Tibial artery (tissue), 4 donors: ENCODE results near the gene DYSF.

Source experiments
- DNase-seq, 2 donors: peaks; one replicate each; pipeline ENCODE4 v3.0.0-alpha.2; 2019
- H3K27ac ChIP-seq, 2 donors: fragments of 200-600 bp; sonication (generic) in 1 of 2; 1 replicate in 1 of 2; 2 replicates in 1 of 2; pipeline ENCODE4 v1.5.1; 2018 to 2019; ENCODE audit warnings: mild to moderate bottlenecking in 1 of 2
- H3K27me3 ChIP-seq, 2 donors: fragments of 200-600 bp; sonication (generic) in 1 of 2; one replicate each; pipeline versions ENCODE4 v1.5.1 to v1.6.0; 2016 to 2019
- H3K36me3 ChIP-seq, 3 donors: fragments of 200-600 bp; sonication (generic) in 2 of 3; one replicate each; pipeline ENCODE4 v1.5.1; 2016 to 2019; ENCODE audit warnings: mild to moderate bottlenecking in 2 of 3
- H3K4me1 ChIP-seq, 4 donors: fragments of 200-600 bp; sonication (generic) in 2 of 4; 1 replicate in 3 of 4; 2 replicates in 1 of 4; pipeline ENCODE4 v1.5.1; 2016 to 2019
- H3K4me3 ChIP-seq, 2 donors: fragments of 200-600 bp; sonication (generic) in 1 of 2; 1 replicate in 1 of 2; 2 replicates in 1 of 2; pipeline ENCODE4 v1.5.1; 2018 to 2019; ENCODE audit warnings: mild to moderate bottlenecking in 2 of 2
- H3K9me3 ChIP-seq, 3 donors: fragments of 200-600 bp; sonication (generic) in 1 of 3; one replicate each; pipeline ENCODE4 v1.5.1; 2016 to 2019
- intact Hi-C: fragments of 100-400 bp; cut with DNase I; formaldehyde crosslinking; loops from one replicate; pipeline ENCODE4 v1.15.0; 2023; ENCODE audit warnings: low total_unique reads
- TF ChIP-seq, protein P1 (sequence below), 2 experiments: fragments of 200-600 bp in 1 of 2; fragments of 450-650 bp in 1 of 2; IDR thresholded peaks; one replicate each; pipeline ENCODE4 v1.5.1; 2017 to 2019; ENCODE audit warnings: antibody characterized with exemption in 2 of 2, mild to moderate bottlenecking in 1 of 2, moderate library complexity in 1 of 2

DYSF gene

DNA sequence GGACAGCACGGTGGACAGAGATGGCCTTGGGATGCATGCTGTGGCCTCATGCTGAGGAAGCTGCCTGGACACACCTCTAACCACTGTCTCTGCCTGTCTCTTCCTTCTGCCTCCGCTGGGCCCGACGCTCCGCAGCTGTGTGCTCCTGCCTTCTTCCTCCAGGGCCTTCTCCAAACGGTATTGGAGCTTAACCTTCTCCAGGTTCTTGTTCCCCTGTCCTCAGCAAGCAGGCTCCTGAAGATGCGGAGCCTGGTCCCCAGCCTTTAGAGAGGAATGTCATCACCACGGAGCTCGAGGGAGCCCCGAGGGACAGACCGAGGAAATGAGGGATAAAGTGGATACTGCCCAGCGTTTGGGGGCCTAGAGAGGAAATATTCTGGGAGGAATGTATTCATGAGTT lies 155.1 kb downstream of the DYSF start:
- Histone ChIP-seq H3K27ac (no peak overlapping the region), H3K4me3 (no peak overlapping the region), H3K27me3 (no peaks in the 10 kb centered on the region), H3K9me3 (no peaks in the 10 kb centered on the region), H3K4me1 (peaks cover 0 to 6% (median 0%) of the 10 kb centered on the region in 4 donors), H3K36me3 (no peaks in the 10 kb centered on the region)
- TF ChIP-seq, protein P1, sequence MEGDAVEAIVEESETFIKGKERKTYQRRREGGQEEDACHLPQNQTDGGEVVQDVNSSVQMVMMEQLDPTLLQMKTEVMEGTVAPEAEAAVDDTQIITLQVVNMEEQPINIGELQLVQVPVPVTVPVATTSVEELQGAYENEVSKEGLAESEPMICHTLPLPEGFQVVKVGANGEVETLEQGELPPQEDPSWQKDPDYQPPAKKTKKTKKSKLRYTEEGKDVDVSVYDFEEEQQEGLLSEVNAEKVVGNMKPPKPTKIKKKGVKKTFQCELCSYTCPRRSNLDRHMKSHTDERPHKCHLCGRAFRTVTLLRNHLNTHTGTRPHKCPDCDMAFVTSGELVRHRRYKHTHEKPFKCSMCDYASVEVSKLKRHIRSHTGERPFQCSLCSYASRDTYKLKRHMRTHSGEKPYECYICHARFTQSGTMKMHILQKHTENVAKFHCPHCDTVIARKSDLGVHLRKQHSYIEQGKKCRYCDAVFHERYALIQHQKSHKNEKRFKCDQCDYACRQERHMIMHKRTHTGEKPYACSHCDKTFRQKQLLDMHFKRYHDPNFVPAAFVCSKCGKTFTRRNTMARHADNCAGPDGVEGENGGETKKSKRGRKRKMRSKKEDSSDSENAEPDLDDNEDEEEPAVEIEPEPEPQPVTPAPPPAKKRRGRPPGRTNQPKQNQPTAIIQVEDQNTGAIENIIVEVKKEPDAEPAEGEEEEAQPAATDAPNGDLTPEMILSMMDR (IDR thresholded peaks at IDR 0.05) = no peak
- DNase-seq = peak in 1 of 2 donors; percentile 8
- intact Hi-C loops = loop anchor here (5.0 kb wide), 1 partner anchor 194 kb away; no protein-coding TSS in a partner anchor

DNA sequence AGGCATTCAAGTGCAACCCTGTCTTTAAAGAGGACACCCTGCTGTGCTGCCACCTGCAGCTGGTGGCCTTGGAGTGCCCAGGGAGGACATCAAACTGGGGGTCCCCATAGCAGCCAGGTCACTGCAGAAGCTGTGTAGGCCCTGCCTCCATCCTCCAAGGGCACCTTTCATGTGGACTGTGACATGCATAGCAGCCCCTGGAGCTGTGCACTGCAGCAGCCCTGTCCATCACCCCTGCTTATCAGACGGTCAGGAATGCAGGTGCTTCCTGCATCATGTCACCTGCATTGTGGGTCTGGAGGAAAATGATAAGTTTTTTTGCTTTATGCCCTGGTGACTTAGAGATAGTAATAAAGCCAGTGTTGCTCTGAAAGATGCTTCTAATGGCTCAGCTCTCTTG lies 155.7 kb downstream of the DYSF start:
- no peaks in the 10 kb centered on the region for H3K36me3 ChIP-seq
- peaks cover 0 to 4% (median 1%) of the 10 kb centered on the region in 4 donors for H3K4me1 ChIP-seq
- no peak overlapping the region for H3K27ac ChIP-seq
- no peak overlapping the region for H3K4me3 ChIP-seq
- no peaks in the 10 kb centered on the region for H3K27me3 ChIP-seq
- H3K9me3 ChIP-seq = no peaks in the 10 kb centered on the region
- peak; percentile 18 to 41 for DNase-seq
- intact Hi-C loops = loop anchor here (5.0 kb wide), 1 partner anchor 193 kb away; no protein-coding TSS in a partner anchor
- TF ChIP-seq, protein P1 (IDR thresholded peaks at IDR 0.05) = no peak

DNA sequence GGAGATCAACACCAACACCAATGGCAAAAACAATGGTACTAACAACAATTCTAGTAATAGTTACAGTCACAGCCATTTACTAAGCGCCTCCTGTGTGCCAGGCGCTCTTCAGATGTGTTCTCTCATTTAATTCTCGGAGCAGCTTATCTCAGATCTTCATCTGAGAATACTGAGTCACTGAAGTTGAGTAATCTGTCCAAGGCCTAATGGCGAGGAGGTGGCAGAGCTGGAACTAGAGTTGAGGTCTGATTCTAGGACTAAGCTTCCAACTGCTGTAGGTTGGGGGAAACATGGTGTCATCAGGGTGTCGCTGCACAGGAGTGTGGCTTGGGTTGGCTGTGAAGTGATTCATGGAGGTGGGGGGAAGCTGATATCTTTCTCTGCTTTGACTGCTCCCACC lies 156.1 kb downstream of the DYSF start:
- Histone ChIP-seq H3K27ac (no peak overlapping the region), H3K9me3 (no peaks in the 10 kb centered on the region), H3K36me3 (no peaks in the 10 kb centered on the region), H3K27me3 (no peaks in the 10 kb centered on the region), H3K4me3 (no peak overlapping the region), H3K4me1 (peaks cover 0 to 8% (median 5%) of the 10 kb centered on the region in 4 donors)
- TF ChIP-seq, protein P1 (IDR thresholded peaks at IDR 0.05) = no peak
- peak in 1 of 2 donors; percentile 27 for DNase-seq
- intact Hi-C loops = loop anchor here (5.0 kb wide), 1 partner anchor 193 kb away; no protein-coding TSS in a partner anchor

DNA sequence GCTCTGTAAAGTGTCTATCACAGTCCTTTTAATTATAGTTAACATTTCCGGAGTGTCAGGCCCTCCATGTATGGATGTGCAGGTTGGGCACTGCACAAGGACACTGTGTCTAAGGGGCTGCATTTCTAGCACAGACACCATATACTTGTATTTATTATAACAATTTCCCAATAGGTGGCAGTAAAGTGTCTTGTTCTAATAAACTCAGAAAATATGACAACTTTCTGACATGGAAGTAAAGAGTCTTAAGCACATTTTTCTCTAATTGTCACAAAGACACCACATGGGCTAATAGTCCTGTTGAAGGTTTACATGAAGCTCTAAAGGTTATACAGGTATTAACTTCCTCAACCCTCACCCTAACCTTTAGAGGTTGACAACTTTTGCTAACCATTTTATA lies 156.6 kb downstream of the DYSF start:
- Histone ChIP-seq H3K36me3 (no peaks in the 10 kb centered on the region), H3K9me3 (no peaks in the 10 kb centered on the region), H3K4me1 (peaks cover 0 to 13% (median 10%) of the 10 kb centered on the region in 4 donors), H3K4me3 (no peak overlapping the region), H3K27me3 (no peaks in the 10 kb centered on the region), H3K27ac (no peak overlapping the region)
- no peak for DNase-seq
- TF ChIP-seq, protein P1 (IDR thresholded peaks at IDR 0.05) = peak; percentile 31 to 38
- intact Hi-C loops = loop anchor here (2.0 to 10.0 kb wide), 3 partner anchors 192 to 541 kb away; no protein-coding TSS in a partner anchor

DNA sequence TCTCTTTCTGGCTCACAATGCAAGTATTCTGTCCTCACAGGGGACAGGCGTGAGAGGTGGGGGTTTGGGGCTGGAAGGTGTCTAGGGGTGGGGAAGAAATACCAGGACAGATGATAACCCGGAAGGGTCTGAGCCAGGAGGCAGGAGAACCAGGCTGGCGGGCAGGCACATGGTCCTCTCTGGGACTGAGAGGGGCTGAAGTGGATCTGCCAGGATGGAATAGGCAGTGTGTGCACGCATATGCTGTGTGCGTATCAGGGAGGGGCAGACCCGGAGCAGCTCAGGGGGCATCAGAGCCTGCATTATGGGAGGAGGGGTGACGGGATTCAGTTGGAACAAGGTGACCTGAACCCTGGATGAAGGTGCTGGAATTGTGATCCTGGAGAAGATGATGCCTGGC lies 157.3 kb downstream of the DYSF start:
- peak; percentile 8 to 34 for DNase-seq
- Histone ChIP-seq H3K4me3 (no peak overlapping the region), H3K4me1 (peaks cover 0 to 21% (median 18%) of the 10 kb centered on the region in 4 donors), H3K36me3 (no peaks in the 10 kb centered on the region), H3K9me3 (no peaks in the 10 kb centered on the region), H3K27ac (no peak overlapping the region), H3K27me3 (no peaks in the 10 kb centered on the region)
- TF ChIP-seq, protein P1 (IDR thresholded peaks at IDR 0.05) = no peak
- intact Hi-C loops = loop anchor here (2.0 to 10.0 kb wide), 2 partner anchors 264 to 540 kb away; no protein-coding TSS in a partner anchor
